ENCODE results near the gene NPTN.

DNA sequence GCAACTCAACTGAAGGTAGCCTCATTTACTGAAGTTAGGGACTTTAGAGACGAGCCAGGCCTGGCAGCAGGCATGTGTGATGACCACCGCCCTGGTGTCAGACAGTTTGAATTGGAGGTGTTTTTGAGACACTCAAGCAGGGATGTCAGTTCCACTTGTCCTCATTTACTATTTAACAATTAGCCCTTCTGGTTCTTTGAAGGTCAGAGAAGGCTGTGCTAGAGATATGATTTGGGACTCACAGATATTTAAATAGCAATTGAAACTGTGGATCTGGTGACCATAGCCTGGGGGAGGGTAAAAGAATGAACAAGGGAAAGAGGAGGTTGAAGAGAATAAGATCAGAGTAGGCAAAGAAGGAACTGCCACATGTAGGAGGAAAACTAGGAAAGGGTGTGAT lies 115.6 kb downstream of the NPTN start:
- TF ChIP-seq POLR2A (IDR thresholded peaks at IDR 0.05) (no peak), POLR2AphosphoS5 (IDR thresholded peaks at IDR 0.05) (no peak)
- TF ChIP-seq, protein P1, sequence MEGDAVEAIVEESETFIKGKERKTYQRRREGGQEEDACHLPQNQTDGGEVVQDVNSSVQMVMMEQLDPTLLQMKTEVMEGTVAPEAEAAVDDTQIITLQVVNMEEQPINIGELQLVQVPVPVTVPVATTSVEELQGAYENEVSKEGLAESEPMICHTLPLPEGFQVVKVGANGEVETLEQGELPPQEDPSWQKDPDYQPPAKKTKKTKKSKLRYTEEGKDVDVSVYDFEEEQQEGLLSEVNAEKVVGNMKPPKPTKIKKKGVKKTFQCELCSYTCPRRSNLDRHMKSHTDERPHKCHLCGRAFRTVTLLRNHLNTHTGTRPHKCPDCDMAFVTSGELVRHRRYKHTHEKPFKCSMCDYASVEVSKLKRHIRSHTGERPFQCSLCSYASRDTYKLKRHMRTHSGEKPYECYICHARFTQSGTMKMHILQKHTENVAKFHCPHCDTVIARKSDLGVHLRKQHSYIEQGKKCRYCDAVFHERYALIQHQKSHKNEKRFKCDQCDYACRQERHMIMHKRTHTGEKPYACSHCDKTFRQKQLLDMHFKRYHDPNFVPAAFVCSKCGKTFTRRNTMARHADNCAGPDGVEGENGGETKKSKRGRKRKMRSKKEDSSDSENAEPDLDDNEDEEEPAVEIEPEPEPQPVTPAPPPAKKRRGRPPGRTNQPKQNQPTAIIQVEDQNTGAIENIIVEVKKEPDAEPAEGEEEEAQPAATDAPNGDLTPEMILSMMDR (IDR thresholded peaks at IDR 0.05) = no peak
